ENCODE results near the gene TIA1. TPM values are rescaled to one million over a fixed set of nuclear protein-coding genes. Genes with fewer than 3 reads are reported as not detected.
"Not testable (repeated sequence)": the region's sequence is repeated elsewhere in the genome, so short reads cannot be mapped to it uniquely, and the experiment has no call there.

TIA1 gene
- total RNA-seq, 4 donors from 2014 or later = 74.1 to 141 (median 106) TPM

- Histone ChIP-seq H3K4me3 (peak overlapping the region; percentile 13 to 80 (median 62)), H3K27ac (peak overlapping the region; percentile 94 to 100 (median 97)), H3K4me1 (peaks cover 0 to 12% (median 0%) of the 10 kb centered on the region in 4 donors), H3K9me3 (no peaks in the 10 kb centered on the region), H3K36me3 (no peaks in the 10 kb centered on the region), H3K27me3 (no peaks in the 10 kb centered on the region)
- no peak for TF ChIP-seq POLR2A (IDR thresholded peaks at IDR 0.05)
- TF ChIP-seq CTCF (IDR thresholded peaks at IDR 0.05) = no peak
- TF ChIP-seq EP300 (IDR thresholded peaks at IDR 0.05) = no peak
- WGBS, 2 donors = 72 to 73% methylated on average over 13 of the region's 13 CpGs
- no peak for DNase-seq (ENCODE audit: low spot score in 2 of 2)
These were observed 57.1 kb downstream of the TIA1 start for GRCh38 chr2:70191244-70191735.

- H3K9me3 ChIP-seq = no peaks in the 10 kb centered on the region
- peak within 1 kb of the TSS; percentile 48 to 80 (median 76) for H3K4me3 ChIP-seq
- WGBS, 2 donors = 0% methylated on average over 37 to 44 of the region's 60 CpGs
- no peaks in the 10 kb centered on the region for H3K27me3 ChIP-seq
- H3K36me3 ChIP-seq = no peaks in the 10 kb centered on the region
- TF ChIP-seq EP300 (IDR thresholded peaks at IDR 0.05) (peak; percentile 52 to 98), CTCF (IDR thresholded peaks at IDR 0.05) (peak in 1 of 5 experiments; percentile 52), POLR2A (IDR thresholded peaks at IDR 0.05) (peak; percentile 91 to 95)
- peak; percentile 94 for DNase-seq (ENCODE audit: low spot score in 2 of 2)
- H3K27ac ChIP-seq = peak within 1 kb of the TSS; percentile 94 to 100 (median 97)
- H3K4me1 ChIP-seq = peaks cover 0 to 12% (median 0%) of the 10 kb centered on the region in 4 donors
These were observed 57.8 kb downstream of the TIA1 start, which contains the start of gene C2orf42 for GRCh38 chr2:70190418-70191243. TSS of gene C2orf42 (minus strand) at chr2:70191019. CDS start at chr2:70181985, 9,034 bp downstream.

- 74 to 75% methylated on average over 5 of the region's 5 CpGs for WGBS, 2 donors
- no peaks in the 10 kb centered on the region for H3K36me3 ChIP-seq
- no peak for TF ChIP-seq EP300 (IDR thresholded peaks at IDR 0.05)
- TF ChIP-seq POLR2A (IDR thresholded peaks at IDR 0.05) = no peak
- no peak for TF ChIP-seq CTCF (IDR thresholded peaks at IDR 0.05)
- no peak overlapping the region for H3K4me3 ChIP-seq
- no peaks in the 10 kb centered on the region for H3K27me3 ChIP-seq
- peaks cover 0 to 12% (median 0%) of the 10 kb centered on the region in 4 donors for H3K4me1 ChIP-seq
- H3K27ac ChIP-seq = no peak overlapping the region
- H3K9me3 ChIP-seq = no peaks in the 10 kb centered on the region
- no peak for DNase-seq (ENCODE audit: low spot score in 2 of 2)
These were observed 60.0 kb downstream of the TIA1 start for GRCh38 chr2:70188460-70188859.

GRCh38 chr2:70187170-70187569 is 61.3 kb downstream of the TIA1 start:
- DNase-seq (ENCODE audit: low spot score in 2 of 2); H3K27me3 ChIP-seq; H3K27ac ChIP-seq; H3K4me3 ChIP-seq; H3K9me3 ChIP-seq: not testable (repeated sequence)
- Histone ChIP-seq H3K4me1 (peaks cover 0 to 12% (median 0%) of the 10 kb centered on the region in 4 donors), H3K36me3 (peaks cover 0 to 11% (median 0%) of the 10 kb centered on the region in 3 donors)
- 87 to 91% methylated on average over 9 of the region's 9 CpGs for WGBS, 2 donors

- 88 to 93% methylated on average over 4 of the region's 4 CpGs for WGBS, 2 donors
- H3K36me3 ChIP-seq = peaks cover 0 to 56% (median 0%) of the 10 kb centered on the region in 3 donors
These were observed 65.7 kb downstream of the TIA1 start for GRCh38 chr2:70182689-70183088.

More at GRCh38 chr2:70182689-70183088, 65.7 kb downstream of the TIA1 start:
- H3K4me3 ChIP-seq = no peak overlapping the region
- no peaks in the 10 kb centered on the region for H3K27me3 ChIP-seq
- no peak for DNase-seq (ENCODE audit: low spot score in 2 of 2)
- no peak overlapping the region for H3K27ac ChIP-seq
- no peaks in the 10 kb centered on the region for H3K9me3 ChIP-seq
- TF ChIP-seq CTCF (IDR thresholded peaks at IDR 0.05) (no peak), POLR2A (IDR thresholded peaks at IDR 0.05) (no peak), EP300 (IDR thresholded peaks at IDR 0.05) (no peak)
- H3K4me1 ChIP-seq = no peaks in the 10 kb centered on the region
